Measurements from ENCODE around the gene AP5Z1.

DNA sequence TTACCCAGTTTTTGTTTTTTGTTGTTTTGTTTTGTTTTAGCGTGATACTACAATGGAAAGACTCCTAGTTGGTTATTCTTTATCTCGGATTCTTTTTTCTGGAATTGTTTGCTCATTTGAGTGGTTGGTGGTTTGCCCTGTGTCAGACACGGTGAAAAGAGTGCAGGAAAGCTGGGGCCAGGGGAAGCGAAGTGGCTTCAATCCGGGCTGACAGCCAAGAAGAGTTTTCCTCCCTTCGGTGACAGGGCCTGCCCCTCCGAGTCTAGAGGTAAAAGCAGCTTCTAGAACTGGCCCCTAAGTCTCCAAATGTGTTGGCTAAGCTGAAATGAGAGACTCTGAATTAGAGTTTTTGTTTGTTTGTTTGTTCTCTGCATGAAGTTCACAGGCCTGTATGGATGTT, 5.7 kb upstream of the AP5Z1 start:
- TF ChIP-seq, protein P1, sequence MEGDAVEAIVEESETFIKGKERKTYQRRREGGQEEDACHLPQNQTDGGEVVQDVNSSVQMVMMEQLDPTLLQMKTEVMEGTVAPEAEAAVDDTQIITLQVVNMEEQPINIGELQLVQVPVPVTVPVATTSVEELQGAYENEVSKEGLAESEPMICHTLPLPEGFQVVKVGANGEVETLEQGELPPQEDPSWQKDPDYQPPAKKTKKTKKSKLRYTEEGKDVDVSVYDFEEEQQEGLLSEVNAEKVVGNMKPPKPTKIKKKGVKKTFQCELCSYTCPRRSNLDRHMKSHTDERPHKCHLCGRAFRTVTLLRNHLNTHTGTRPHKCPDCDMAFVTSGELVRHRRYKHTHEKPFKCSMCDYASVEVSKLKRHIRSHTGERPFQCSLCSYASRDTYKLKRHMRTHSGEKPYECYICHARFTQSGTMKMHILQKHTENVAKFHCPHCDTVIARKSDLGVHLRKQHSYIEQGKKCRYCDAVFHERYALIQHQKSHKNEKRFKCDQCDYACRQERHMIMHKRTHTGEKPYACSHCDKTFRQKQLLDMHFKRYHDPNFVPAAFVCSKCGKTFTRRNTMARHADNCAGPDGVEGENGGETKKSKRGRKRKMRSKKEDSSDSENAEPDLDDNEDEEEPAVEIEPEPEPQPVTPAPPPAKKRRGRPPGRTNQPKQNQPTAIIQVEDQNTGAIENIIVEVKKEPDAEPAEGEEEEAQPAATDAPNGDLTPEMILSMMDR (conservative IDR thresholded peaks at IDR 0.05): no peak
- no peak for TF ChIP-seq ZFX (IDR thresholded peaks at IDR 0.05)

Measured in C4-2B (cell line).